ENCODE measurements around the gene FCER1G. TPM values are rescaled to one million over a fixed set of nuclear protein-coding genes. Genes with fewer than 3 reads are reported as not detected.

The FCER1G gene
- polyA plus RNA-seq, 1 donor from 2014 or later = 3.5 TPM

GRCh38 chr1:161190962-161191521 is 24.1 kb upstream of the FCER1G start:
- no peak overlapping the region for H3K4me2 ChIP-seq (ENCODE audit: low read length)
- no peaks in the 10 kb centered on the region for H3K79me2 ChIP-seq (replicated peaks; ENCODE audit: insufficient read depth, low read length)
- no peak overlapping the region for H3K9ac ChIP-seq (ENCODE audit: low read length)
- H3K27ac ChIP-seq (ENCODE audit: low read length) = no peak overlapping the region
- H3K36me3 ChIP-seq (ENCODE audit: insufficient read depth, low read length) = no peaks in the 10 kb centered on the region
- H3K27me3 ChIP-seq (ENCODE audit: insufficient read depth, low read depth, low read length) = no peaks in the 10 kb centered on the region
- H2AFZ ChIP-seq (ENCODE audit: low read depth, low read length) = no peak overlapping the region
- H4K20me1 ChIP-seq (ENCODE audit: insufficient read depth) = no peaks in the 10 kb centered on the region
- H3K9me2 ChIP-seq (ENCODE audit: insufficient read depth, low read length) = no peaks in the 10 kb centered on the region
- no peaks in the 10 kb centered on the region for H3F3A ChIP-seq (ENCODE audit: insufficient read depth, low read length, poor library complexity, severe bottlenecking)
- no peak overlapping the region for H3K4me3 ChIP-seq (ENCODE audit: low read length)
- TF ChIP-seq POLR2AphosphoS5 (IDR thresholded peaks at IDR 0.05) = no peak
- no peak for TF ChIP-seq REST (IDR thresholded peaks at IDR 0.05; ENCODE audit: borderline replicate concordance)
- no peak for TF ChIP-seq RAD21 (conservative IDR thresholded peaks at IDR 0.05)
- TF ChIP-seq MXI1 (conservative IDR thresholded peaks at IDR 0.05; ENCODE audit: poor library complexity, severe bottlenecking) = no peak
- H3K9me3 ChIP-seq (ENCODE audit: low read length) = no peaks in the 10 kb centered on the region

GRCh38 chr1:161191971-161192370 is 23.1 kb upstream of the FCER1G start:
- Histone ChIP-seq H3K9me2 (ENCODE audit: insufficient read depth, low read length) (no peaks in the 10 kb centered on the region), H3K36me3 (ENCODE audit: insufficient read depth, low read length) (no peaks in the 10 kb centered on the region), H4K20me1 (ENCODE audit: insufficient read depth) (no peaks in the 10 kb centered on the region), H2AFZ (ENCODE audit: low read depth, low read length) (no peak overlapping the region), H3K9ac (ENCODE audit: low read length) (no peak overlapping the region), H3F3A (ENCODE audit: insufficient read depth, low read length, poor library complexity, severe bottlenecking) (no peaks in the 10 kb centered on the region), H3K27ac (ENCODE audit: low read length) (no peak overlapping the region), H3K79me2 (replicated peaks; ENCODE audit: insufficient read depth, low read length) (no peaks in the 10 kb centered on the region), H3K9me3 (ENCODE audit: low read length) (no peaks in the 10 kb centered on the region), H3K27me3 (ENCODE audit: insufficient read depth, low read depth, low read length) (no peaks in the 10 kb centered on the region), H3K4me2 (ENCODE audit: low read length) (no peak overlapping the region), H3K4me3 (ENCODE audit: low read length) (no peak overlapping the region)
- TF ChIP-seq TAF1 (IDR thresholded peaks at IDR 0.05; ENCODE audit: low read depth) (no peak), SMC3 (conservative IDR thresholded peaks at IDR 0.05; ENCODE audit: poor library complexity) (no peak), POLR2AphosphoS5 (IDR thresholded peaks at IDR 0.05) (no peak), MXI1 (conservative IDR thresholded peaks at IDR 0.05; ENCODE audit: poor library complexity, severe bottlenecking) (no peak), EP300 (conservative IDR thresholded peaks at IDR 0.05; ENCODE audit: poor library complexity, severe bottlenecking) (no peak), REST (IDR thresholded peaks at IDR 0.05; ENCODE audit: borderline replicate concordance) (no peak), EZH2 (IDR thresholded peaks at IDR 0.05; ENCODE audit: borderline replicate concordance, insufficient read depth, low read length, poor library complexity, severe bottlenecking) (no peak), CTCF (IDR thresholded peaks at IDR 0.05; ENCODE audit: poor library complexity, severe bottlenecking) (no peak), RAD21 (conservative IDR thresholded peaks at IDR 0.05) (no peak)
